Breast epithelium (tissue), 4 donors: ENCODE data around the gene TBC1D22B. TPM values are rescaled to one million over a fixed set of nuclear protein-coding genes. Genes with fewer than 3 reads are reported as not detected.

Source experiments
- DNase-seq, 2 donors: peaks; one replicate each; pipeline ENCODE4 v3.0.0-alpha.2; 2019; ENCODE audit warnings: low spot score in 2 of 2
- H3K27ac ChIP-seq, 2 donors: fragments of 200-600 bp; sonication (generic) in 1 of 2; one replicate each; pipeline ENCODE4 v1.5.1; 2016 to 2019; ENCODE audit warnings: mild to moderate bottlenecking in 1 of 2
- H3K27me3 ChIP-seq, 2 donors: fragments of 200-600 bp; sonication (generic) in 1 of 2; one replicate each; pipeline versions ENCODE4 v1.5.1 to v1.6.0; 2017 to 2019; ENCODE audit warnings: control low read depth in 1 of 2, mild to moderate bottlenecking in 1 of 2
- H3K36me3 ChIP-seq: fragments of 200-600 bp; one replicate; pipeline ENCODE4 v1.5.1; 2019
- H3K4me1 ChIP-seq, 2 donors: fragments of 200-600 bp; sonication (generic); one replicate each; pipeline ENCODE4 v1.5.1; 2016 to 2019; ENCODE audit warnings: control low read depth in 1 of 2
- H3K4me3 ChIP-seq, 3 donors: fragments of 200-600 bp; sonication (generic); 1 replicate in 2 of 3; 2 replicates in 1 of 3; pipeline ENCODE4 v1.5.1; 2016 to 2019; ENCODE audit warnings: mild to moderate bottlenecking in 3 of 3, moderate library complexity in 2 of 3
- H3K9me3 ChIP-seq, 2 donors: fragments of 200-600 bp; sonication (generic) in 1 of 2; one replicate each; pipeline ENCODE4 v1.5.1; 2016 to 2019; ENCODE audit warnings: control low read depth in 1 of 2
- CTCF ChIP-seq, 3 donors: fragments of 450-650 bp; IDR thresholded peaks; one replicate each; pipeline ENCODE4 v1.5.1; 2016 to 2017; ENCODE audit warnings: antibody characterized with exemption in 3 of 3, mild to moderate bottlenecking in 3 of 3, moderate library complexity in 3 of 3
- POLR2A ChIP-seq: fragments of 450-650 bp; IDR thresholded peaks from one replicate; pipeline ENCODE4 v1.6.1; 2016; ENCODE audit warnings: antibody characterized with exemption, mild to moderate bottlenecking, moderate library complexity
- POLR2AphosphoS5 ChIP-seq, 3 donors: sonication (generic); formaldehyde crosslinking; IDR thresholded peaks; one replicate each; pipeline ENCODE4 v1.6.1; 2017; ENCODE audit warnings: antibody characterized with exemption in 3 of 3
- intact Hi-C: fragments of 100-400 bp; cut with DNase I; formaldehyde crosslinking; loops from one replicate; pipeline ENCODE4 v1.15.1; 2023; ENCODE audit warnings: low total_unique reads
- total RNA-seq, 3 donors: library from RNA; depleted of rRNA; stranded (reverse); fragments of >200 nt; gene quantifications; one replicate each; pipeline ENCODE4 v1.1.0, GENCODE V29; 2016

TBC1D22B gene
- total RNA-seq, 3 donors from 2014 or later, result 5.8 to 12.4 (median 8.8) TPM

- Histone ChIP-seq H3K36me3 (no peaks in the 10 kb centered on the region), H3K27ac (no peak overlapping the region), H3K27me3 (no peaks in the 10 kb centered on the region), H3K4me1 (no peaks in the 10 kb centered on the region), H3K9me3 (no peaks in the 10 kb centered on the region), H3K4me3 (no peak overlapping the region)
- intact Hi-C loops, result no loop called here
- TF ChIP-seq CTCF (IDR thresholded peaks at IDR 0.05) (no peak), POLR2AphosphoS5 (IDR thresholded peaks at IDR 0.05) (no peak), POLR2A (no peak)
- no peak for DNase-seq
These were observed 27.2 kb downstream of the TBC1D22B start for GRCh38 chr6:37284781-37285180.

- intact Hi-C loops, result no loop called here
- no peaks in the 10 kb centered on the region for H3K27me3 ChIP-seq
- no peak overlapping the region for H3K27ac ChIP-seq
- no peaks in the 10 kb centered on the region for H3K9me3 ChIP-seq
- no peaks in the 10 kb centered on the region for H3K36me3 ChIP-seq
- TF ChIP-seq POLR2AphosphoS5 (IDR thresholded peaks at IDR 0.05), result no peak
- no peak for TF ChIP-seq POLR2A
- TF ChIP-seq CTCF (IDR thresholded peaks at IDR 0.05), result no peak
- DNase-seq, result no peak
- H3K4me3 ChIP-seq, result no peak overlapping the region
- H3K4me1 ChIP-seq, result no peaks in the 10 kb centered on the region
These were observed 28.3 kb downstream of the TBC1D22B start for GRCh38 chr6:37285861-37286311.

GRCh38 chr6:37287519-37288157 is 30.1 kb downstream of the TBC1D22B start:
- Histone ChIP-seq H3K27me3 (no peaks in the 10 kb centered on the region), H3K9me3 (no peaks in the 10 kb centered on the region), H3K36me3 (no peaks in the 10 kb centered on the region), H3K27ac (no peak overlapping the region), H3K4me1 (no peaks in the 10 kb centered on the region), H3K4me3 (no peak overlapping the region)
- TF ChIP-seq POLR2AphosphoS5 (IDR thresholded peaks at IDR 0.05) (no peak), POLR2A (no peak), CTCF (IDR thresholded peaks at IDR 0.05) (no peak)
- intact Hi-C loops, result no loop called here
- no peak for DNase-seq

GRCh38 chr6:37288247-37288646 is 30.7 kb downstream of the TBC1D22B start:
- DNase-seq, result no peak
- Histone ChIP-seq H3K27ac (no peak overlapping the region), H3K4me3 (no peak overlapping the region), H3K9me3 (no peaks in the 10 kb centered on the region), H3K4me1 (no peaks in the 10 kb centered on the region), H3K27me3 (no peaks in the 10 kb centered on the region), H3K36me3 (no peaks in the 10 kb centered on the region)
- TF ChIP-seq CTCF (IDR thresholded peaks at IDR 0.05), result no peak
- TF ChIP-seq POLR2AphosphoS5 (IDR thresholded peaks at IDR 0.05), result no peak
- no peak for TF ChIP-seq POLR2A
- intact Hi-C loops, result no loop called here

GRCh38 chr6:37289931-37290330 is 32.4 kb downstream of the TBC1D22B start:
- Histone ChIP-seq H3K27me3 (no peaks in the 10 kb centered on the region), H3K36me3 (no peaks in the 10 kb centered on the region), H3K4me1 (no peaks in the 10 kb centered on the region), H3K4me3 (no peak overlapping the region), H3K9me3 (no peaks in the 10 kb centered on the region), H3K27ac (no peak overlapping the region)
- no peak for TF ChIP-seq POLR2AphosphoS5 (IDR thresholded peaks at IDR 0.05)
- no peak for TF ChIP-seq CTCF (IDR thresholded peaks at IDR 0.05)
- TF ChIP-seq POLR2A, result no peak
- DNase-seq, result no peak
- intact Hi-C loops, result no loop called here
